ENCODE results near the gene PIGU.
"Not testable (repeated sequence)": the region's sequence is repeated elsewhere in the genome, so short reads cannot be mapped to it uniquely, and the experiment has no call there.

PIGU gene

DNA sequence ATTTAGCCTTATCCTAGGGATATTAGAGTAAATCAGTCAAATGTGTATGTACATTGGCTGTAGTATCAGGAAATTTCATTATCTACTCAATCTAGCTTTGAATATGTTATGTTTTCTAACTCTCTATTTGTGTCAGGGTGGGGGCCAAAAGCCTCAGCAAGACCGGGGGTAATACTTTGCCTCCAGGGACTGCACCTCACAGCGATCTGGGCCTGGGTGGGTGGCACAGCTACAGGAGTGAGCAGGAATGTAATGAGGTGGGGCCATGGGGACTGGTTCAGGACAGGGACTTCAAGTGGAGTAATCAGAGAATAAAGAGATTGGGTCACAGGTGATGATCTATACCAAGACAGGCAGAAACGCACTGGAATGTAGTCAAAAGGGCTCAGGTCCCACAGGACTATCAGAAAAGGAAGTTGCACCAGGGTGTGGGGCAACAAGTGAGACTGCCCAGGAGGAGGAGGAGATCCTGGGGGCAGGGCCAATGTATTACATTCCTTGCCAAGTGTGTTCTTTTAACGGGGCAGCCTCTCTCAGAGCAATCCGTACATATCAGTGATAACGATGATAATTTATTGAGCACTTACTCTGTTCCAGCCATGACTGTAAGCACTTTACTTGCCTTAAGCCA lies 54.0 kb downstream of the PIGU start:
- no peak for ATAC-seq
- no peaks in the 10 kb centered on the region for H3K27me3 Mint-ChIP-seq

DNA sequence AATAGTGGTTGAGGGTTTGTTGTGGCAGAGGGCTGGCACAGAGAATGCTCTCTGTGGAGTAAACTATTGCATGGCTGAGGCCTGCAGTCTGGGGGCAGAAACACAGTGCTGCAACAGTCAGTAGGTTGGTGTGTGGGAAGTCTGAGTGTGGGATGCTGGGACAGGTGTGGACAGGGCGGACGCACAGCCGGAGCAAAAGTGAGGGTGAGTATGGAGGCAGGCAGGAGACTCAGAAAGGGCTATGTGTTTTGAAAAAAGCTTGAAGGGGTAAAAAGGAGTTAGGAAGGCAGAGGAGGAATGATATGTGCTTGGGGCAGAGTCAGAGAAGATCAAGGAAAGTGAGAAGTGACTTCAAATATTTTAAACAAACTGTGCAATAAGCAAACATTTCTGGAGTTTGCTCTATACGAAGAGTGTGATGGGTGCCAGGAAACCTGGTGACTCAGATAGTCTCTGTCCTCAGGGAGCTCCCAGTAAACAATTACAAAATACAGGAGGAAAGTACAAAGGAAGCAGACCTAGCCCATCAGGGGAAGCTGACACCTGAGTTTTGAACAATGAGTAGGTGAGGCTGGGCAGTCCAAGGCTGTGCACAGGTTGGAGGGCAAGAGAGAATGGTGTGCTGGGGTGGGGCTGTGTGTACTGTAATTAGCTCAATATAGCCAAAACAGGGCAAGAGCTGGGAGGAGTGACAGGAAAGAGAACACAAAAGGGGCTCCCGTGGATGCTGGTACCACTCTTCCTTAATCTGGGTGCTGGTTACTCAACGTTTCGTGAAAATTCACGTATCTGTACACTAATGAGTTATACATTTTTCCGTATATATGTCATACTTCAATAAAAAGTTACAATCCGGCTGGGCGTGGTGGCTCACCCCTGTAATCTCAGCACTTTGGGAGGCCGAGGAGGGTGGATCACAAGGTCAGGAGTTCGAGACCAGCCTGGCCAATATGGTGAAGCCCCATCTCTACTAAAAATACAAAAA lies 55.2 kb downstream of the PIGU start:
- Mint-ChIP-seq H3K27ac (peak overlapping the region in 1 of 2 donors; percentile 13), H3K9me3 (no peaks in the 10 kb centered on the region), H3K27me3 (no peaks in the 10 kb centered on the region), H3K4me3 (no peak overlapping the region), H3K4me1 (peaks cover 18% of the 10 kb centered on the region)
- ATAC-seq (no peak), DNase-seq (no peak)

More for the DNA sequence above, 54.0 kb downstream of the PIGU start:
- DNase-seq, result no peak
- Mint-ChIP-seq H3K27ac (peak overlapping the region in 1 of 2 donors; percentile 83), H3K4me1 (peaks cover 13% of the 10 kb centered on the region), H3K4me3 (no peak overlapping the region), H3K9me3 (no peaks in the 10 kb centered on the region)

DNA sequence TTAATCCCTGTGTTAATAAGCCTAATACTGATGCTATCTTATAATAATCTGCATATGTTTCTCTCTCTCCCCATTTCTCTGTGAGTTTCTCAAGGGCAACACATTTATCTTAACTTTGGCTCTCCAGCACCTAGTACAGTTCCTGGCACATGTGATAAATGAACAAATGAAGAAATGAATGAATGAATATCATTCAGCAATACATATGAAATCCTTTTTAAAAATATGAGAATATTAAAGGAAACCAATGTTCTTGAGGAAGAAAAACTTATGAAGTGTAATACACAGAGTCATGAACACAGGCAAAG lies 55.9 kb downstream of the PIGU start:
- no peak overlapping the region for H3K27ac Mint-ChIP-seq
- H3K4me3 Mint-ChIP-seq, result no peak overlapping the region

DNA sequence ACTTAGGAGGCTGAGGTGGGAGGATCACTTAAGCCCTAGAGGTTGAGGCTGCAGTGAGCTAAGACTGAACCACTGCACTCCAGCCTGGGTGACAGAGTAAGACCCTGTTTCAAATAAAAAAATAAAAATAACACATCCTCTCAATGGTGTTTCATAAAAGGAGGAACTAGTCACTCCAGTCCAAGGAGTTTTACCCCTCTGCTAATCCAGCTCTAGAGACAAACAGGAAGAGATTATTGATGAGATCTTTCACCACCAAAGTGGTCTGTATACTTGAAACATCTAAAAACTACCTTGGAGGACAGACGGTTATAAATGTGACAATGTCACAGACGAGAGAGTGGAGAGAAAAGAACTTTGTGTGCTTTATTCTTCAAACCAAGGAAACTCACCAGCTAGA lies 58.2 kb downstream of the PIGU start:
- Mint-ChIP-seq H3K9me3 (no peaks in the 10 kb centered on the region), H3K27ac (no peak overlapping the region), H3K27me3 (no peaks in the 10 kb centered on the region), H3K4me1 (peaks cover 18% of the 10 kb centered on the region), H3K4me3 (no peak overlapping the region)
- ATAC-seq (no peak), DNase-seq (no peak)

More for the DNA sequence above, 55.9 kb downstream of the PIGU start:
- peaks cover 18% of the 10 kb centered on the region for H3K4me1 Mint-ChIP-seq
- no peaks in the 10 kb centered on the region for H3K27me3 Mint-ChIP-seq
- H3K9me3 Mint-ChIP-seq, result no peaks in the 10 kb centered on the region
- no peak for DNase-seq
- no peak for ATAC-seq

DNA sequence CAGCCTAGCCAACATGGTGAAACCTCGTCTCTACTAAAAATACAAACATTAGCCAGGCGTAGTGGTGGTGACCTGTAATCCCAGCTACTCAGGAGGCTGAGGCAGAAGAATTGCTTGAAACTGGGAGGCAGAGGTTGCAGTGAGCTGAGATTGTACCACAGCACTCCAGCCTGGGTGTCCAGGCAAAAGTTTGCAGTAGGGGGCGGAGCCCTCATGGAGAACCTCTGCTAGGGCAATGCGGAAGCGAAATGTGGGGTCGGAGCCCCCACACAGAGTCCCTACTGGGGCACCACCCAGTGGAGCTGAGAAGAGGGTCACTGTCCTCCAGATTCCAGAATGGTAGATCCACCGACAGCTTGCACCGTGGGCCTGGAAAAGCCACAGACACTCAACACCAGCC lies 60.0 kb downstream of the PIGU start:
- H3K4me1 Mint-ChIP-seq, result not testable (repeated sequence)

GRCh38 chr20:34615477-34615876 lies 61.4 kb downstream of the PIGU start:
- DNase-seq (no peak), ATAC-seq (no peak)
- no peak overlapping the region for H3K27ac Mint-ChIP-seq
- H3K27me3 Mint-ChIP-seq, result no peaks in the 10 kb centered on the region
- no peaks in the 10 kb centered on the region for H3K9me3 Mint-ChIP-seq
- peaks cover 5% of the 10 kb centered on the region for H3K4me1 Mint-ChIP-seq
- H3K4me3 Mint-ChIP-seq, result no peak overlapping the region

More for the DNA sequence above, 60.0 kb downstream of the PIGU start:
- not testable (repeated sequence) for H3K9me3 Mint-ChIP-seq, H3K27ac Mint-ChIP-seq, H3K27me3 Mint-ChIP-seq, DNase-seq, H3K4me3 Mint-ChIP-seq, ATAC-seq

DNA sequence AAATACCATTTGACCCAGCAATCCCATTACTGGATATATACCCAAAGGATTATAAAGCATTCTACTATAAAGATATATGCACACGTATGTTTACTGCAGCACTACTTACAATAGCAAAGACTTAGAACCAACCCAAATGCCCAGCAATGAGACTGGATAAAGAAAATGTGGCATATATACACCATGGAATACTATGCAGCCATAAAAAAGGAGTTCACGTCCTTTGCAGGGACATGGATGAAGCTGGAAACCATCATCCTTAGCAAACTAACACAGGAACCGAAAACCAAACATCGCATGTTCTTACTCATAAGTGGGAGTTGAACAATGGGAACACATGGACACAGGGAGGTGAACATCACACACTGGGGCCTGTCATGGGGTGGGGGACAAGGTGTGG lies 64.9 kb downstream of the PIGU start:
- H3K4me3 Mint-ChIP-seq, H3K9me3 Mint-ChIP-seq, H3K27me3 Mint-ChIP-seq, ATAC-seq, H3K27ac Mint-ChIP-seq, H3K4me1 Mint-ChIP-seq, DNase-seq: not testable (repeated sequence)

GRCh38 chr20:34607066-34607465 lies 69.8 kb downstream of the PIGU start:
- H3K27ac Mint-ChIP-seq, result no peak overlapping the region

GRCh38 chr20:34604980-34605788 lies 71.7 kb downstream of the PIGU start:
- no peak overlapping the region for H3K4me3 Mint-ChIP-seq
- no peak for DNase-seq
- no peak for ATAC-seq

More at GRCh38 chr20:34607066-34607465, 69.8 kb downstream of the PIGU start:
- H3K27me3 Mint-ChIP-seq, result no peaks in the 10 kb centered on the region
- H3K4me3 Mint-ChIP-seq, result no peak overlapping the region
- ATAC-seq (no peak), DNase-seq (no peak)
- H3K9me3 Mint-ChIP-seq, result no peaks in the 10 kb centered on the region
- H3K4me1 Mint-ChIP-seq, result no peaks in the 10 kb centered on the region

GRCh38 chr20:34600892-34601653 lies 75.8 kb downstream of the PIGU start:
- no peak overlapping the region for H3K27ac Mint-ChIP-seq
- no peaks in the 10 kb centered on the region for H3K27me3 Mint-ChIP-seq
- ATAC-seq (no peak), DNase-seq (no peak)
- H3K4me3 Mint-ChIP-seq, result no peak overlapping the region
- no peaks in the 10 kb centered on the region for H3K4me1 Mint-ChIP-seq
- H3K9me3 Mint-ChIP-seq, result no peaks in the 10 kb centered on the region

More at GRCh38 chr20:34604980-34605788, 71.7 kb downstream of the PIGU start:
- Mint-ChIP-seq H3K27me3 (no peaks in the 10 kb centered on the region), H3K9me3 (no peaks in the 10 kb centered on the region), H3K4me1 (no peaks in the 10 kb centered on the region), H3K27ac (no peak overlapping the region)

DNA sequence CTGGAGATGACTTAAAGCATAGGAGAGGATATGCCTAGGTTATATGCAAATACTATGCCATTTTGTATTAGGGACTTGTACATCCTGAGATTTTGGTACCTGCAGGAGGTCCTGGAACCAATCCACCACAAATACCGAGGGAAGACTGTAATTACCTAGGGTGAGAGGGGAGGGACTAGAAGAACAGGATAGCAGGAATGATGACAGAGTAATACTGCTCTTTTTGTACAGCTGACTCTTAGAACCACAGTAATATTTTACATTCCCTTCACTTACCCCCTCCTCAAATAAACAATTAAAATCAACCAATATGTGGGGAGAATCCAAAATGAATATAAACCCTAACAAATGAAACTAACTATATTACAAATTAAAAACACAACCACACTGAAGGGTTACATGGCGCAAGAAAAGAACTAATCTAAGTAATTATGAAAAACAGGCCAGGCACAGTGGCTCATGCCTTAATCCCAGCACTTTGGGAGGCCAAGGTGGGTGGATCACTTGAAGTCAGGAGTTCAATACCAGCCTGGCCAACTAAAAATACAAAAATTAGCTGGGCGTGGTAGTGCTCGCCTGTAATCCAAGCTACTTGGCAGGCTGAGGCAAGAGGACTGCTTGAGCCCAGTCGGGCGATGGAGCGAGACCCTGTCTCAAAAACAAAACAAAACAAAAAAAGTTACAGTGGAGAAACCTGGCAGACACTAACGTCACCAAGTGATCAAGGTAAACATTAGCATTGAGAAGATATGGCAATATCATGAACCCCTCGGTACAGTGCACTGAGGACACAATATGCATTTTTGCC lies 81.3 kb downstream of the PIGU start:
- no peaks in the 10 kb centered on the region for H3K4me1 Mint-ChIP-seq
- ATAC-seq, result no peak

DNA sequence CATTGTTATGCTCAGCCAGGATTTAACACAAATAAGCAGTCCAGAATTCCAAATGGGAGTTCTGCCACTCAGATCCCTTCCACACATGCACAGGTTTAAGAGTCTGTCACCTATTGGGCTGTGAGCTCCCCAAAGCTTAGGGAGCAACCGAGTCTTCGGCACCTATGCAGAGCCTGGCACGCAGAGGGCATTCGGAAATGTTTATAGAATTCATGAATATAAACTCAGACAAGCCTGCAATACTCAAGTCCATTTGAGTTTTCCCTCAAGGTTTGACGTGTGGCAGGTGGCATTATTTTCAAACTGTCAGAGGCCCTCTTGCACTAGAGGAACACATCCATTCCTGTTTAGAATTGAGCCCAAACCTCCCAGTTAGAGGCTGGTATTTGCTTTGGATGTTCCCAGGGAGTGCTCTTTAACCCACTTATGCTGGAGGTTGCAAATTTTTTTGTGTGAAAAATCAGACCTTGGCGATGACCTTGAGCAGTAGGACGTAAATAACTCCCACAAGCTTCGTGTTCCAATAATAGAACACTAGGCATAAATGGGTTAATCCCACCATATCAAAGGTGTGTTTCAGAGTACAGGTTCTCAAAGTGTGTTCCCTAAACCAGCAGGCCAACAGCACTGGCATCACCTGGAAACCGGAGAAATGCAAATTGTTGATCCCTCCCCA lies 90.3 kb downstream of the PIGU start:
- H3K9me3 Mint-ChIP-seq, result no peaks in the 10 kb centered on the region
- peak overlapping the region in 1 of 2 donors; percentile 69 for H3K27ac Mint-ChIP-seq
- no peak overlapping the region for H3K4me3 Mint-ChIP-seq
- ATAC-seq (no peak), DNase-seq (no peak)
- H3K4me1 Mint-ChIP-seq, result peaks cover 10% of the 10 kb centered on the region
- no peaks in the 10 kb centered on the region for H3K27me3 Mint-ChIP-seq

More for the DNA sequence above, 81.3 kb downstream of the PIGU start:
- no peak overlapping the region for H3K27ac Mint-ChIP-seq
- no peaks in the 10 kb centered on the region for H3K27me3 Mint-ChIP-seq
- no peak for DNase-seq
- H3K4me3 Mint-ChIP-seq, result no peak overlapping the region
- H3K9me3 Mint-ChIP-seq, result no peaks in the 10 kb centered on the region

DNA sequence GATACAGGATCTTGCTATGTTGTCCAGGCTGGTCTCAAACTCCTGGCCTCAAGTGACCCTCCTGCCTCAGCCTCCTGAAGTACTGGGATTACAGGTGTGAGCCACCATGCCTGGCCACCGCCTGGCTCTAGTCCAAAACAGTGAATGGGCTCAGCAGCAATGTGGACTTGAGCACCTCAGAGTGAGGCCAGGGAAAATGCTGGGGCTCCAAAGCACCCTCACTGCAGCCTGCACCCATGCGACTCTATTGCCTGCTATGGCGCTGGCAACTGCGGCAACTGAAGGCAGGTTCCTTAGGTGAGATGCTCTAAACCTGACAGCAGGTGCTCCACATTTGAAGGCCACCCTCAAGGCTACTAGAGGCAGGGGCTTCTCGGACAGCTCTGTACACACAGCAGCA lies 91.9 kb downstream of the PIGU start:
- ATAC-seq, result no peak
- peaks cover 24% of the 10 kb centered on the region for H3K4me1 Mint-ChIP-seq
- H3K4me3 Mint-ChIP-seq, result no peak overlapping the region
- no peaks in the 10 kb centered on the region for H3K9me3 Mint-ChIP-seq
- H3K27ac Mint-ChIP-seq, result peak overlapping the region; percentile 18 to 57
- H3K27me3 Mint-ChIP-seq, result no peaks in the 10 kb centered on the region
- no peak for DNase-seq

- no peak overlapping the region for H3K4me3 Mint-ChIP-seq
- no peak for ATAC-seq
- H3K27ac Mint-ChIP-seq, result peak overlapping the region in 1 of 2 donors; percentile 48
These were observed 93.3 kb downstream of the PIGU start for GRCh38 chr20:34583544-34583943.

More at GRCh38 chr20:34583544-34583943, 93.3 kb downstream of the PIGU start:
- Mint-ChIP-seq H3K9me3 (no peaks in the 10 kb centered on the region), H3K4me1 (peaks cover 27% of the 10 kb centered on the region), H3K27me3 (no peaks in the 10 kb centered on the region)
- no peak for DNase-seq

Measured in stimulated activated naive CD8-positive, alpha-beta T cell treated with anti-CD3 and anti-CD28 coated beads, Interleukin-15, amount 100 ng/mL, for 72 hours (primary cell).